Liver (tissue), 3 donors: ENCODE measurements around the gene AMBRA1.

Source experiments
- CTCF ChIP-seq: fragments of 150-350 bp; IDR thresholded peaks from 2 replicates; pipeline ENCODE4 v1.5.1; 2017; ENCODE audit warnings: improper control_type of control experiment, low read depth, low read length; ENCODE audit not compliant: missing input control
- GABPA ChIP-seq, 2 donors: IDR thresholded peaks in 1 of 2; conservative IDR thresholded peaks in 1 of 2; 2 replicates each; pipeline ENCODE4 v1.6.1; 2016; ENCODE audit warnings: antibody characterized with exemption in 2 of 2, mild to moderate bottlenecking in 1 of 2, moderate library complexity in 1 of 2
- HNF4A ChIP-seq, 2 donors: conservative IDR thresholded peaks; 2 replicates each; pipeline ENCODE4 v1.6.1; 2016; ENCODE audit warnings: antibody characterized with exemption in 2 of 2, mild to moderate bottlenecking in 2 of 2
- RAD21 ChIP-seq, 2 donors: IDR thresholded peaks; 2 replicates each; pipeline ENCODE4 v1.6.1; 2016; ENCODE audit warnings: antibody characterized with exemption in 2 of 2, mild to moderate bottlenecking in 2 of 2
- ZBTB33 ChIP-seq: IDR thresholded peaks from 2 replicates; pipeline ENCODE4 v1.6.1; 2016; ENCODE audit warnings: antibody characterized with exemption
- donor health status: healthy.
- donor health status: healthy.

GRCh38 chr11:46378296-46378695 is 215.5 kb downstream of the AMBRA1 start:
- TF ChIP-seq CTCF (no peak), HNF4A (conservative IDR thresholded peaks at IDR 0.05) (no peak), GABPA (IDR thresholded peaks at IDR 0.05 in 1 of 2, conservative IDR thresholded peaks at IDR 0.05 in 1 of 2) (no peak), RAD21 (IDR thresholded peaks at IDR 0.05) (no peak), ZBTB33 (no peak)
